Testis (tissue), 2 donors: ENCODE measurements around the gene GGT5.
"Not testable (repeated sequence)": the region's sequence is repeated elsewhere in the genome, so short reads cannot be mapped to it uniquely, and the experiment has no call there.

Source experiments
- CTCF ChIP-seq, 3 experiments: fragments of 450-650 bp in 2 of 3; fragments of 200-600 bp in 1 of 3; sonication (generic) in 1 of 3; IDR thresholded peaks; one replicate each; pipeline ENCODE4 v1.5.1; 2016 to 2019; ENCODE audit warnings: antibody characterized with exemption in 3 of 3, mild to moderate bottlenecking in 2 of 3, moderate library complexity in 1 of 3
- POLR2A ChIP-seq: fragments of 450-650 bp; IDR thresholded peaks from one replicate; pipeline ENCODE4 v1.6.1; 2017; ENCODE audit warnings: antibody characterized with exemption, mild to moderate bottlenecking, moderate library complexity

DNA sequence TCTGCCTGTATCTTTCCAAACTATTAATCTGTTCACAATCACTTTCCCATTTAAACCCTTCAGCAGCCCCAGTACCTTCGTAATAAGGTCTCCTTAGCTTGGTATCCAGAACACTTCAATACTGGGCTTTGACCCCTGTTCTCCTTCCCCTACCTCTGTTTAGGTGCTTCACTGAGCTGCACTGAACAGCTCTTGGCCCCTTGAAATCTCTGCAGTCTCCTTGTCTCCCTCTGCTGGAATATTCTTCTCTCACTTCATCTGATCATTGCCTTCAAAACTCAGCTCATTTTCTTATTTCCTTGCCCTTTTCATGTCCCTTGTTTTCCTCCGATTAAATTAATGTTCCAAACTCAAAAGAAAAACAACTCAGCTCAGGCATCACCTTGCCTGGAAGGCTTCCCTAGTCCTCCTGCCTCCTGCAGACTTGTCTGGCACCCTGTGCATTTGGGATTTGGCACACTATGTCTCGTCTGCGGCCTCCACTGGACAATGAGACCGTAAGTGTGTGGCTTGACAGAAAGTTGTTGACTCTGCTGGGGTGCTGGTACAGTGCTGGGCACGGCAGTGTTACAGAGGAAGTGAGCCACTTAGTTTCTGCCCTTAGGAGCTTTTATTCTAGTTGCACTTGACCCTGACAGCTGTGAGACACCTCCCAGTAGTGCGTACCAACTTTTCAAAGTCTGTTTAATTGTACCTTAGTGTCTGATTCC, 30.0 kb upstream of the GGT5 start:
- TF ChIP-seq POLR2A = not testable (repeated sequence)
- peak in 1 of 3 experiments; percentile 19 for TF ChIP-seq CTCF (IDR thresholded peaks at IDR 0.05)
